GM10248 (cell line): Measurements from ENCODE around the gene BBS1.

Experiments
- CTCF ChIA-PET: fragments of 300-600 bp; sonication (Branson Sonifier 250); formaldehyde crosslinking; extraction: SDS; loops from one replicate; lab custom pipeline; 2021; ENCODE audit warnings: antibody characterized with exemption; lab: Yijun Ruan, JAX
- POLR2A ChIA-PET: fragments of 350-650 bp; sonication (Branson Sonifier 250); formaldehyde crosslinking; extraction: SDS; loops from one replicate; lab custom pipeline; 2020; ENCODE audit warnings: antibody characterized with exemption; lab: Yijun Ruan, JAX
- DNase-seq: peaks from one replicate; pipeline ENCODE4 v3.0.0; 2012; ENCODE audit errors: extremely low spot score
- TF ChIP-seq, protein P1 (sequence below): IDR thresholded peaks from 2 replicates; pipeline ENCODE4 v1.5.1; 2012; ENCODE audit warnings: mild to moderate bottlenecking, low read depth; ENCODE audit errors: extremely low read depth, missing control alignments, control extremely low read depth

The BBS1 gene

DNA sequence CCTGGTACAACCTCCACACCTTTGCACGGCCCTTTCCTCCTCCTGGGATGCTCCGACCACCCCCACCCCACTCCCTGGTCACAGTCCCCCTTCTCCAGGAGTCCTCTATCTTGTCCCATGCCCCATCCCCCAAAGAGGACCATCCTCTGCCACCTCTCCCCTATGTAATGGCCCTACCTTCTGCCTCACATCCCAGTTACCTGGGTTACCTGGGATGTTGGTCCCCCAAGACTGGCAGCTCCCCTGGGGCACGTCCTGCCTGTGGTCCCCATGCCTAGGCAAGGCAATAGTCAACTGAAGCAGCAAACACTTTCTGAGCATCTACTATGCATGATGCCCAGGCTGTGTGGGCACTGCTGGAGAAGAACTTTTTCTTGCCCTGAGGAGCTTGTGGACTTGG, 45.0 kb downstream of the BBS1 start:
- CTCF ChIA-PET, result interaction anchor here (1.3 kb wide), 1 partner anchor 148 kb away, joined by 4 read pairs; no protein-coding TSS in a partner anchor
- TF ChIP-seq, protein P1, sequence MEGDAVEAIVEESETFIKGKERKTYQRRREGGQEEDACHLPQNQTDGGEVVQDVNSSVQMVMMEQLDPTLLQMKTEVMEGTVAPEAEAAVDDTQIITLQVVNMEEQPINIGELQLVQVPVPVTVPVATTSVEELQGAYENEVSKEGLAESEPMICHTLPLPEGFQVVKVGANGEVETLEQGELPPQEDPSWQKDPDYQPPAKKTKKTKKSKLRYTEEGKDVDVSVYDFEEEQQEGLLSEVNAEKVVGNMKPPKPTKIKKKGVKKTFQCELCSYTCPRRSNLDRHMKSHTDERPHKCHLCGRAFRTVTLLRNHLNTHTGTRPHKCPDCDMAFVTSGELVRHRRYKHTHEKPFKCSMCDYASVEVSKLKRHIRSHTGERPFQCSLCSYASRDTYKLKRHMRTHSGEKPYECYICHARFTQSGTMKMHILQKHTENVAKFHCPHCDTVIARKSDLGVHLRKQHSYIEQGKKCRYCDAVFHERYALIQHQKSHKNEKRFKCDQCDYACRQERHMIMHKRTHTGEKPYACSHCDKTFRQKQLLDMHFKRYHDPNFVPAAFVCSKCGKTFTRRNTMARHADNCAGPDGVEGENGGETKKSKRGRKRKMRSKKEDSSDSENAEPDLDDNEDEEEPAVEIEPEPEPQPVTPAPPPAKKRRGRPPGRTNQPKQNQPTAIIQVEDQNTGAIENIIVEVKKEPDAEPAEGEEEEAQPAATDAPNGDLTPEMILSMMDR, result no peak
- POLR2A ChIA-PET, result no interaction called here
- no peak for DNase-seq

DNA sequence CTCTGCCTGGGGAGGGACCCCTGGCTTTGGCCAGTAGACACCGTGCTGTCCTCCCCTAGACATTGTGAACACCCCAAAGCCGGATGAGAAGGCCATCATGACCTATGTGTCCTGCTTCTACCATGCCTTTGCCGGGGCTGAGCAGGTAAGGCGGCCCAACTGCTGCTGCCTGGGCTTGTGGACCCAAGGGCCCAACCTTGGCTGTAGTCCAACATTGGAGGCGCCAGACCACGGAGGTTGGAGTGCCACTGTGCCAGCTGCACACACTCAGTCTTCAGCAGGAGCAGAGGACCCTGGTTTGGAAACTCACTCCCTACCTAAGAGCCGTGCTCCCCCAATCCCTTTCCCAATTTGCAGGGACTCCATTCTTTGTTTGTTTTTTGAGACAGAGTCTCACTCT, 45.7 kb downstream of the BBS1 start:
- CTCF ChIA-PET, result no interaction called here
- no peak for DNase-seq
- POLR2A ChIA-PET, result no interaction called here

DNA sequence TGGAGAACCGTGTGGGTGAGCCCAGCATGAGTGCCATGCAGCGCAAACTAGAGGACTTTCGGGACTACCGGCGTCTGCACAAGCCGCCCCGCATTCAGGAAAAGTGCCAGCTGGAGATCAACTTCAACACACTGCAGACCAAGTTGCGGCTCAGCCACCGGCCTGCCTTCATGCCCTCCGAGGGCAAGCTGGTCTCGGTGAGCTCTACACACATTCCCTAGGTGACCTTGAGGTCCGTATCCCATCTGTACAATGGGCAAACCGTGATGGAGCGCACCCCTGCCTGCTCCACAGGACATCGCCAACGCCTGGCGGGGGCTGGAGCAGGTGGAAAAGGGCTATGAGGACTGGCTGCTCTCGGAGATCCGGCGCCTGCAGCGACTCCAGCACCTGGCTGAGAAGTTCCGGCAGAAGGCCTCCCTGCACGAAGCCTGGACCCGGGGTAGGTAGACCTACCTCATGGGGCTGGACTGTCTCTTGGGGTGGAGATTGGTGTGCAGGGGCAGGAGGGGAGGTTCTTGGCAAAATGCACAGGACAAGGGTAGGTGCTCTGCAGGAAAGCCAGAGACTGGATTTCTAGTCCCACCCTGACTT, 47.4 kb downstream of the BBS1 start:
- POLR2A ChIA-PET, result no interaction called here
- TF ChIP-seq, protein P1, result no peak
- CTCF ChIA-PET, result no interaction called here
- DNase-seq, result no peak

More for the DNA sequence above, 45.7 kb downstream of the BBS1 start:
- TF ChIP-seq, protein P1, result no peak

DNA sequence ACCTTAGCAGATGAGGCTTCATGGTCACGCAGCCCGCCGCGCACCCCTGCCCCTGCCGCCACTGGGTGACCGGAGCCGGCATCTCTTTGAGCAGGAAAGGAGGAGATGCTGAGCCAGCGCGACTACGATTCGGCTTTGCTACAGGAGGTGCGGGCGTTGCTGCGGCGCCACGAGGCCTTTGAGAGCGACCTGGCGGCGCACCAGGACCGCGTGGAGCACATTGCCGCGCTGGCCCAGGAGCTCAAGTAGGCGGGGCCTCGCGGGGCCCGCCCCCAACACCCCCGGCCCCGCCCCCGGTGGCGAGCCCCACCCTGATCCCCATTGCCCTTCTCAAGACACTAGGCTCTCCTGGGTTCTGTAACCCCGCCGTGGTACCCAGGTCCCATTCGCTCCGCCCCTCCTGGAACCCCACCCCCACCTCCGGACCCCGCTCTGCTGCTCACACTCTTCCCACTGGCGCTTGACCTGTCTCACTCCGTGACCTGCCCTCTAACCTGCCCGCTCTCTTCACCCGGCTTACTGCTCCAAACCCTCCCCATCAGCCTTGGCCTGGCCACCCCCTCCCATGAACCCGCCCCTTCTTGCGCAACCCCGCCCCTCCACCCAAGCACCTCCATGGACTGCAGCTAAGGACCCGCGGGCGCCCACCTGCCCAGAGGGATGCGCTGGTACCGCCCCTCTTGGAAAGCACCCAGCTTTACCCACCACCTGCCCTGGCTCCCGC, 48.9 kb downstream of the BBS1 start:
- CTCF ChIA-PET, result interaction anchor here (2.6 kb wide), 1 partner anchor 10 kb away, joined by 7 read pairs; the partner anchor contains the start of gene CTSF
- POLR2A ChIA-PET, result interaction anchor here (0.5 kb wide), 1 partner anchor 40 kb away, joined by 4 read pairs; no protein-coding TSS in a partner anchor
- TF ChIP-seq, protein P1, result no peak
- no peak for DNase-seq

- TF ChIP-seq, protein P1, result no peak
- POLR2A ChIA-PET, result no interaction called here
- CTCF ChIA-PET, result interaction anchor here (0.8 to 2.6 kb wide), 2 partner anchors 9 to 119 kb away, joined by 3 to 7 read pairs; partner anchors contain the start of gene CTSF
- DNase-seq, result no peak
Observed at GRCh38 chr11:66559866-66560676, 49.6 kb downstream of the BBS1 start.
